Measurements from ENCODE around the gene PTPN7. TPM values are rescaled to one million over a fixed set of nuclear protein-coding genes. Genes with fewer than 3 reads are reported as not detected.

The PTPN7 gene
- total RNA-seq, 3 donors from 2014 or later: 5.0 to 6.3 (median 6.1) TPM

GRCh38 chr1:202154766-202155477, 5.5 kb downstream of the PTPN7 start:
- ATAC-seq: peak; percentile 85
- no peak overlapping the region for H3K4me3 ChIP-seq
- peak in 1 of 3 donors; percentile 70 for DNase-seq

DNA sequence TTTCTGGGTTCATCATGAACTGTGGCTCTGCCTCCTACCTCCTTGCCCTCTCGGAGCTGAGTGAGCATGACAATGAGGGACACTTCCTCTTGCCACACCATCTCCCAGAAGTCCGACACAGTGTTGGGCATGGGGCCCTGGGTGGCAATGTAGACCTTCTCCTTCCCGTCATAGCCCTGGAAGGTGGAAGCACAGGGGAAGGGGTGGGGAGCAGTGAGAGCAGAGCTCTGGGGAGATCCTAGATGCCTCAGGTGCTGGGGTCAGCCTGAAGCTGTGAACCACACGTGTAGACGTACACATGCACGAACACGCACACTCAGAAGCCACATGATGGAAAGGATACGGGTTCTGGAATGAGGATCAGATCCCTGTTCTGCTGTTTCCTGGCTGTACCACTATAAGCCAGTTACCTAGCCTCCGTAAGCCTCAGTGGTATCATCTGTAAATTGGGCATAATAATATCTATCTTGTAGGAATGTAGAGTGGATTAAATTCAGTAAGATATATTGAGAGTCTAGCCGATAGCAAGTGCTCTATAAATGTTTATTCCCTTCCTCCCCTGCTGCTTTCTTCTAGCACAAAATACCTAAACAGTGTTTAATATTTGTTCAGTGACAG, 6.1 kb downstream of the PTPN7 start:
- H3K36me3 ChIP-seq (ENCODE audit: low read depth): no peaks in the 10 kb centered on the region
- H3K4me3 ChIP-seq: no peak overlapping the region
- intact Hi-C loops (cut with DNase I, micrococcal nuclease): no loop called here
- TF ChIP-seq, protein P1, sequence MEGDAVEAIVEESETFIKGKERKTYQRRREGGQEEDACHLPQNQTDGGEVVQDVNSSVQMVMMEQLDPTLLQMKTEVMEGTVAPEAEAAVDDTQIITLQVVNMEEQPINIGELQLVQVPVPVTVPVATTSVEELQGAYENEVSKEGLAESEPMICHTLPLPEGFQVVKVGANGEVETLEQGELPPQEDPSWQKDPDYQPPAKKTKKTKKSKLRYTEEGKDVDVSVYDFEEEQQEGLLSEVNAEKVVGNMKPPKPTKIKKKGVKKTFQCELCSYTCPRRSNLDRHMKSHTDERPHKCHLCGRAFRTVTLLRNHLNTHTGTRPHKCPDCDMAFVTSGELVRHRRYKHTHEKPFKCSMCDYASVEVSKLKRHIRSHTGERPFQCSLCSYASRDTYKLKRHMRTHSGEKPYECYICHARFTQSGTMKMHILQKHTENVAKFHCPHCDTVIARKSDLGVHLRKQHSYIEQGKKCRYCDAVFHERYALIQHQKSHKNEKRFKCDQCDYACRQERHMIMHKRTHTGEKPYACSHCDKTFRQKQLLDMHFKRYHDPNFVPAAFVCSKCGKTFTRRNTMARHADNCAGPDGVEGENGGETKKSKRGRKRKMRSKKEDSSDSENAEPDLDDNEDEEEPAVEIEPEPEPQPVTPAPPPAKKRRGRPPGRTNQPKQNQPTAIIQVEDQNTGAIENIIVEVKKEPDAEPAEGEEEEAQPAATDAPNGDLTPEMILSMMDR (IDR thresholded peaks at IDR 0.05): no peak
- DNase-seq: no peak
- H3K9me3 ChIP-seq: no peaks in the 10 kb centered on the region
- peaks cover 11% of the 10 kb centered on the region for H3K4me1 ChIP-seq (ENCODE audit: low read depth)
- ATAC-seq: no peak

More at GRCh38 chr1:202154766-202155477, 5.5 kb downstream of the PTPN7 start:
- intact Hi-C loops (cut with DNase I, micrococcal nuclease): no loop called here
- H3K4me1 ChIP-seq (ENCODE audit: low read depth): peaks cover 11% of the 10 kb centered on the region
- no peaks in the 10 kb centered on the region for H3K9me3 ChIP-seq
- TF ChIP-seq, protein P1 (IDR thresholded peaks at IDR 0.05): peak; percentile 33
- H3K36me3 ChIP-seq (ENCODE audit: low read depth): no peaks in the 10 kb centered on the region

DNA sequence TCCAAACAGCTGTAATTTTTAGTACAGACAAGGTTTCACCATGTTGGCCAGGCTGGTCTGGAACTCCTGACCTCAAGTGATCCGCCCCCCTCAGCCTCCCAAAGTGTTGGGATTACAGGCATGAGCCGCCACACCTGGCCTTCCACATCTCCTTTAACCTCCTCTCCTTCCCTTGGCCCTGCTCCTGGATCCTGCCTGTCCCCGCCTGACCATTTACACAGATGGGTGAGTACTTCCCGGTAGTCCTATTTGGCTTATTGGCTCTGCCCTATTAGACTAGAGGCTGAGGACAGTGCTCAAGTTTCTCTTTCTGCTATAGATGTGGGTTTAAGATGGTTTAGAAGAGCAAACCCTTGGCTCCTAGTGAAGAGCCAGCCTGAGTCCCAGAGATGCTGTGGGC, 7.1 kb downstream of the PTPN7 start:
- DNase-seq (no peak), ATAC-seq (no peak)
- TF ChIP-seq, protein P1 (IDR thresholded peaks at IDR 0.05): no peak
- no peak overlapping the region for H3K4me3 ChIP-seq
- H3K9me3 ChIP-seq: no peaks in the 10 kb centered on the region
- peaks cover 11% of the 10 kb centered on the region for H3K4me1 ChIP-seq (ENCODE audit: low read depth)
- H3K36me3 ChIP-seq (ENCODE audit: low read depth): no peaks in the 10 kb centered on the region
- intact Hi-C loops (cut with DNase I, micrococcal nuclease): no loop called here

DNA sequence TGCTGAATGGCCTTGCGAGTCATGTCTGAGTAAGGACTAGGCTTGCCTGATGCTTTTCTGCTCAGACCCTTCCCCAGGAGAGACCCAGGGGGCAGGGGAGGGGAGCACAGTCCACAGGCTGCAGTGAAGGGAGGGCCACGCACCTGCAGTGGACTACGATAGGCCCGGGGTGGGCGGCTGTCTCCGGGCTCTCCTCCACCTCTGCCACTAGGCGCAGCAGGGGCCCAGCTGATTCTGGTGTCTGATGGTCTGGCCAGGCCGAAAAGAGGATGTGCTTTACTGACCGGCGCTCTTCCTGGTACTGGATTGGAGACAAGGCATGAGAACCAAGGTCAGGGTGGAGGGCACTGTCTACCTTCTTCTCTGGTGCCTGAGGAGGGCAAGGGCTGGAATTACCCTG, 8.0 kb downstream of the PTPN7 start:
- Histone ChIP-seq H3K36me3 (ENCODE audit: low read depth) (no peaks in the 10 kb centered on the region), H3K9me3 (no peaks in the 10 kb centered on the region), H3K4me3 (no peak overlapping the region), H3K4me1 (ENCODE audit: low read depth) (peaks cover 11% of the 10 kb centered on the region)
- intact Hi-C loops (cut with DNase I, micrococcal nuclease): no loop called here
- DNase-seq (no peak), ATAC-seq (no peak)
- TF ChIP-seq, protein P1 (IDR thresholded peaks at IDR 0.05): no peak

- TF ChIP-seq, protein P1 (IDR thresholded peaks at IDR 0.05): no peak
- H3K36me3 ChIP-seq (ENCODE audit: low read depth): no peaks in the 10 kb centered on the region
- no peaks in the 10 kb centered on the region for H3K9me3 ChIP-seq
- DNase-seq: no peak
- intact Hi-C loops (cut with DNase I, micrococcal nuclease): no loop called here
- ATAC-seq: no peak
- peaks cover 11% of the 10 kb centered on the region for H3K4me1 ChIP-seq (ENCODE audit: low read depth)
- no peak overlapping the region for H3K4me3 ChIP-seq
Observed at GRCh38 chr1:202151045-202151444, 9.4 kb downstream of the PTPN7 start.
